Fibroblast of skin of right biceps (primary cell): ENCODE data around the gene KRTAP10-7.
"Not testable (repeated sequence)": the region's sequence is repeated elsewhere in the genome, so short reads cannot be mapped to it uniquely, and the experiment has no call there.

ENCODE experiments used
- DNase-seq: peaks from one replicate; pipeline ENCODE4 v3.0.0-alpha.2; 2013

KRTAP10-7 gene

DNA sequence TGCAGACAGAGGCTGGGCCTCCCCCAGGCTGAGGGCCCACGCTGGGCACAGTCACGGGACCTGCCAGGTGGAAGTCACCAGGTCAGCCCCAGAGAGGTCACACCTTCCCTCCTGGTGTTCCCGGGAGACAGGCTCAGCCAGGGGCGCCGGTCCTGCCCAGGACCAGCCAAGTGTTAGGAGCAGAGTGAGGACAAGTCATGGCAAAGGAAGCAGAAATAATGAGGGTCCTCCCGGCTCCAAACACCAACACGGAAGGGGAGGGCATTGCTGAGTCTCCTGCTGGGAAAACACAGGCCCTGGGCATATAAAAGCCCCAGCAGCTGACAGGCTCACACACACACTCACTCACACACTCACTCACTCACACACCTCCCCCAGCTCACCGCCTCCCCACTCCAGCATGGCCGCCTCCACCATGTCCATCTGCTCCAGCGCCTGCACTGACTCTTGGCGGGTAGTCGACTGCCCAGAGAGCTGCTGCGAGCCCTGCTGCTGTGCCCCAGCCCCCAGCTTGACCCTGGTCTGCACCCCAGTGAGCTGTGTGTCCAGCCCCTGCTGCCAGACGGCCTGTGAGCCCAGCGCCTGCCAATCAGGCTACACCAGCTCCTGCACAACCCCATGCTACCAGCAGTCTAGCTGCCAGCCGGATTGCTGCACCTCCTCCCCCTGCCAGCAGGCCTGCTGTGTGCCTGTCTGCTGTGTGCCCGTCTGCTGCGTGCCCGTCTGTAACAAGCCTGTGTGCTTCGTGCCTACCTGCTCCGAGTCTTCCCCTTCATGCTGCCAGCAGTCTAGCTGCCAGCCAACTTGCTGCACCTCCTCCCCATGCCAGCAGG lies 36.8 kb downstream of the KRTAP10-7 start, which contains the start of gene KRTAP10-10:
TSS of gene KRTAP10-10 (plus strand) at position 339 of the 833 bp plus-strand sequence. CDS start at position 401, 62 bp downstream.
- no peak for DNase-seq

- DNase-seq = not testable (repeated sequence)
These were observed 37.5 kb downstream of the KRTAP10-7 start for GRCh38 chr21:44637851-44638348.

DNA sequence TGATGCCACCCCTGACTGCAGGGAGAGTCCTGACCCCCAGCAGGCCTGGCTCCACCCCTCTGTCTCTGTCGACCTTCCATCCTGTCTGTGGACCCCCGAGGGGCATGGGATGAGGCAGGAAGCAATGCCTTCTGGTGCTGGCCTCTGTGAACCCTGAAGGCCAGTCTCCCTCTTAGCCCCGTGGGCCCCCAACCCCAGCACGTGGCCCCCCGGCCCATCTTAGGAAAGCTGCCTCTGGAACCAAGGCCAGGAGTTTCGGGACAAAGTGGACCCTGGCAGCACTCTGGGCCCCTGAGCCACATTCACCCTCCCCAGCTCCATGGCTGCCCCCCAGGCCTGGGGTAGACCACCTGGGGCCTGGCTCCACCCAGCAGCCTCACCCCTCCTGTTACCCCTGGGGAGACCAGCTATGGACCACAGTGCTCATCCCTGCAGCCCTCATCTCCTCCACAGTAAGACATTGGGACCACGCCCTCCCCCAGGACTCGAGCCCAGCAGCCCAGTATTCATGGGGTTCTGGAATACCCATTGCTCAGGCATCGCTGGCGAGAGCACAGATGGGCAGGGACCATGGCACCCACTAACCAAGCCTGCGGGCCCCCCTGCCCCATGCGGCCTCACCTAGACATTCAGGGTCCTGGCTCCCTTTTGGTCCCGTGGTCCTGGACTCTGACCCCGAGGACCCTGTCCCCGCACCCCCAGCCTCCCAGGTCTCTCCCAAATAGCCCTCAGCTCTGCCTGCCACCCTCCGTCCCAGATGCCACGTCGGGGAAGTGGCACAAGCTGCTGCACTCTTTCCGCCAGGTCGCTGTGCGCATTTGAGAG lies 38.3 kb downstream of the KRTAP10-7 start:
- not testable (repeated sequence) for DNase-seq

DNA sequence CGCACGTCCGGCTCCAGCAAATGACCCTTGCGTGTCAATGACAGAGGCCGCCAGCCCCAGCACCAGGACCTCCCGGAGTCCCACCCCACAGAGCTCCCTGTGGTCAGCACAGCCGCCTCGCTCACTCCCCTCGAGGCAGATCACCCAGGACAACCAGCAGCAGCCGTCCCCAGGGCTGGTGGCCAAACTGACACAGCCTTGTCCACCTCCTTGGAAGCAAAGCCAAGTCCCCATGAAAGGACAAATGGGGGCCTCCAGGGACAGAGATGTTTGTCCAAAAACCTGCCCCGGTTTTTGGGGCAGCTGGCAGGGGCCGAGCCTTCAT lies 38.9 kb downstream of the KRTAP10-7 start:
- no peak for DNase-seq

DNA sequence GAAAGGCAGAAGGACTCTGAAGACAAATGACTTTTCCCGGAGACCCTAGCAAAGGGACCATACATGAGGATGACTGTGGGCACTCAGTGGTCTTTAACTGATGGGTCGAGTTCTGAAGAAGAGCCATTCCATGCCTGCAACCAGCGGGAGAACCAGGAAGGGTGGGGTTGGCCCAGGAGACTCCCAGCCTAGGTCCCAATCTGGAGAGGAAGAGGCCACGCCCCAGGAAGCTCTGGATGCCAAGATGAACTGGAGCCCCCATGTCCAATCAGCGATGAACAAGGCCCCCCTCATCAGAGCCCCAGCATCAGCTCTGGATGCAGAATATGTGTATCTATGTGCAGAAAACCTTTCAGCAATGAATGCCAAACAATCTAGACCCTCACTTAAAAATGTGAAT lies 40.4 kb downstream of the KRTAP10-7 start:
- no peak for DNase-seq

GRCh38 chr21:44643741-44644310 lies 43.4 kb downstream of the KRTAP10-7 start:
- DNase-seq = no peak

DNA sequence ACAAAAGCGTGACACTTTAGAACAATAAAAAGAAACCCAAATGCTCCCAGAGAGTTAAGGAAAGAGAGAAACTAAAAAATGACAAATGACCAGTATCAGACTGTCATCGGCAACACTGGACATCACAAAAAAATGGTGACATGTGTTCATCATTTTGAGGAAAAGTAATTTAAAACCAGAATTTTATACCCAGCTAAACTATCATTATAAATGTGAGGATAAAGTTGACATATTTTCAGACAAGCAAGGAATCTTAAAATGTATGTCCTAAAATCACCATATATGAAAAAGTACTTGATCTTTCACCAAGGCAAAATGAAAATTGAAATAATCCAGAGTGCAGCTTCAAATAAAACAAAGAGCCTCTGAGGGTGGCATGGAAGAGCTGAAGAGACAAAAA lies 44.5 kb downstream of the KRTAP10-7 start:
- no peak for DNase-seq

DNA sequence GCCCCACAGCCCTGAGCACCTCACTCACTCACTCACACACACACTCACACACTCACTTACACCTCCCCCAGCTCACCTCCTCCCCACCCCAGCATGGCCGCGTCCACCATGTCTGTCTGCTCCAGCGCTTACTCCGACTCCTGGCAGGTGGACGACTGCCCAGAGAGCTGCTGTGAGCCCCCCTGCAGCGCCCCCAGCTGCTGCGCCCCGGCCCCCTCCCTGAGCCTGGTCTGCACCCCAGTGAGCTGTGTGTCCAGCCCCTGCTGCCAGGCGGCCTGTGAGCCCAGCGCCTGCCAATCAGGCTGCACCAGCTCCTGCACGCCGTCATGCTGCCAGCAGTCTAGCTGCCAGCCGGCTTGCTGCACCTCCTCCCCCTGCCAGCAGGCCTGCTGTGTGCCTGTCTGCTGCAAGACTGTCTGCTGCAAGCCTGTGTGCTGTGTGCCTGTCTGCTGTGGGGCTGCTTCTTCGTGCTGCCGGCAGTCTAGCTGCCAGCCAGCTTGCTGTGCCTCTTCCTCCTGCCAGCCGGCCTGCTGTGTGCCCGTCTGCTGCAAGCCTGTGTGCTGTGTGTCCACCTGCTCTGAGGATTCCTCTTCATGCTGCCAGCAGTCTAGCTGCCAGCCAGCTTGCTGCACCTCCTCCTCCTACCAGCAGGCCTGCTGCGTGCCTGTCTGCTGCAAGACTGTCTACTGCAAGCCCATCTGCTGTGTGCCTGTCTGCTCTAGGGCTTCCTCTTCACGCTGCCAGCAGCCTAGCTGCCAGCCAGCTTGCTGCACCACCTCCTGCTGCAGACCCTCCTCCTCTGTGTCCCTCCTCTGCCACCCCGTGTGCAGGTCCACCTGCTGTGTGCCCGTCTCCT lies 46.2 kb downstream of the KRTAP10-7 start, which contains the start of gene KRTAP10-11:
TSS of gene KRTAP10-11 (plus strand) at position 49 of the 856 bp plus-strand sequence. CDS start at position 94, 45 bp downstream.
- not testable (repeated sequence) for DNase-seq

GRCh38 chr21:44647222-44647552 lies 46.8 kb downstream of the KRTAP10-7 start:
- no peak for DNase-seq

GRCh38 chr21:44648557-44649311 lies 48.3 kb downstream of the KRTAP10-7 start:
- DNase-seq = no peak

GRCh38 chr21:44649521-44650100 lies 49.2 kb downstream of the KRTAP10-7 start:
- no peak for DNase-seq

GRCh38 chr21:44650265-44650972 lies 50.0 kb downstream of the KRTAP10-7 start:
- DNase-seq = no peak

GRCh38 chr21:44650973-44651675 lies 50.7 kb downstream of the KRTAP10-7 start:
- DNase-seq = no peak
